Measurements from ENCODE around the gene IRF6.
"Not testable (repeated sequence)": the region's sequence is repeated elsewhere in the genome, so short reads cannot be mapped to it uniquely, and the experiment has no call there.

The IRF6 gene

DNA sequence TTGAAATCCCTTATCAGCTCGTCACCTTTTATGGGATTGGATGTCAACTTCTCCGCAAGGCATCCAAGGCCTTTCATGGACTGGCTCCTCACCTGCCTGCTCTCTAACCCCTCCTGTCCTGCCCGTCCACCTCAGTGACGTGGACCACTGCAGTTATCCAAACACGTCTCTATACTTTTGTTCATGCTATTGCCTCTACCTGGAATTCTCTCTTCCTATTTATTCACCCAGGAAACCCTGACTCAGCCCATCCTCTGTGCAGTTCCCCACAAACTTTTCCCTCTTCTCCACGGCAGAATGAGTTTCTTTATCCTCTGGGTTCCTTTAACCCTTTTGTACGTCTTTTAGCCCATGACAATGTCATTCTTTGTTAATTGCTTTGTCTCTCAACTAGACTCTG is 16.8 kb upstream of the IRF6 start:
- no peak for DNase-seq

- no peak for DNase-seq
Measured at GRCh38 chr1:209820986-209821385, 15.0 kb upstream of the IRF6 start.

GRCh38 chr1:209819058-209819457 is 13.1 kb upstream of the IRF6 start:
- DNase-seq = no peak

GRCh38 chr1:209817691-209818090 is 11.7 kb upstream of the IRF6 start:
- DNase-seq = no peak

- no peak for DNase-seq
Measured at GRCh38 chr1:209816923-209817322, 11.0 kb upstream of the IRF6 start.

DNA sequence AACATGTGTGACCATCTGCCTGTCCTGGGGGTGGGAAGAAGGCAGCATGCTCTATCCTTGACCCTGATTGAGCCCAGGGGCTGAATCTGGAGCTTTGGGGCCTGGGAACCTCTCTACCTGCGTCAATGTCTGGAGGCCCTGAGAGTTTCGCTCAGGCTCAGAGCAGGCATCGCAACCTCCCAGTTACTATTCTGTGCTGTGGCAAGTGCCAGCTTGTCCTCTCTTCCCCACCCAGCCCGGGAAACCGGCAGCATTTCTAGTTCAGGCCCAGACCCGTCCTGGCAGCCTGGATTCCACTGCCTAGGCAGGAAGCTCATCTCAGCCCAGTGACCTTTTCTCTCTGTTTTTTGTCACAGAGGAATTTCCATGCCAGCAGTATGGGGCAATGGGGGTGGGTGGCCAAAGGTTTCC is 10.0 kb upstream of the IRF6 start:
- DNase-seq = no peak

- no peak for DNase-seq
Measured at GRCh38 chr1:209815490-209815889, 9.5 kb upstream of the IRF6 start.

DNA sequence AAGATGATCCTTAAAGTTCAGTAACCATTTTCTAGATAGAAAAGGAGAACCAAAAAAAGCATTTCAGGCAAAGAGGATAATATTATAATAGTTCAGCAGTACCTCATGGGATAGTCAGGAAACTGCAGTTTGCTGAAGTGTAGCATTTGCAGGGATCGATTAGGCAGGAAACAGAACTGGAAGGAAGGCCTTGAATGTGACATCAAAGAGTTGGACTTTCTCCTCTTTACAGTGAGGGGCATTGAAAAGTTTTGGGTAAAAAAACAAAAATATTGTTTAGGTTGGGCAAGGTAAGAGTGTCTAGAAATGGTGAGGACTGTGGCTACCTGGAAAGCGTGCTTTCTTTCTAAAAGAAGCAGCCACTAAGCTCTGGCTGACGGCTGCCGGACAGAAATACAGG is 8.0 kb upstream of the IRF6 start:
- no peak for DNase-seq

DNA sequence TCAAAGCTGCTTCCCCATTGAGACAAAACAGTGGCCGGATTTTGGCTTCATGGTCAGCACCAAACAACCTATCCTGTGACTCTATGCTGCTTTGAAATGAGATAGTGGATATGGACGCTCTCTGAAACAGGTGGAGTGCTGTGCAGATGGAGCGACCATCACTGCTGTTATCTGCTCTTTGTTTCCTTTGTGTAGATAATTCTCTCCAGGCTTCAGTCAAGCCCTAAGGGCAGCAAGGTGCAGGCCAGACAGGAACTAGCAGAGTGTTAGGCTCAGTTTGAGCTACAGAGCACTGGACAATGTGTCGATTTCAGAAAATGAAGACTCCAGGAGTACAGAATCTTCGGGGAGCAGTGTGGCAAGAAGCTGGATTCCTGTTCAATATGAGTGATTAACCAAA is 4.8 kb upstream of the IRF6 start:
- DNase-seq = no peak

GRCh38 chr1:209809611-209810010 is 3.7 kb upstream of the IRF6 start:
- DNase-seq = no peak

- DNase-seq = no peak
Measured at GRCh38 chr1:209808059-209808581, 2.2 kb upstream of the IRF6 start.

DNA sequence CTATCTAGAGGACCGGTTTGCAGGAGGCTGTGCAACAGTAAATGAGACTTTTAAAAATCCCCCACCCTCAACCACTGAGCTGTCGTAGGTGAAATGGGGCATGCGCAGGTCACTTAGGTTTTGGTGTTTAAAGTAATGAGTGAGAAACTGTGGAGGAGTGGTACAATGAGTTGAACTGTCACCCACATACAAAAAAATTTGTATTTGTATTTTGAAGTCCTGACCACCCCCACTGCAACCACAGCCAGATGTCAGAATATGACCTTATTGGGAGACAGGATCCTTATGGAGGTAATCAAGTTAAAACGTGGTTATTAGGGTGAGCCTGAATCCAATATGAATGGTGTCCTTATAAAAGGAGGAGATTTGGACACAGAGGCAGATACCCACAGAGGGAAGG is 1.6 kb upstream of the IRF6 start:
- DNase-seq = no peak

GRCh38 chr1:209805341-209805781 is 581 bp downstream of the IRF6 start:
- DNase-seq = no peak

GRCh38 chr1:209803568-209803967 is 2.4 kb downstream of the IRF6 start:
- no peak for DNase-seq

- DNase-seq = no peak
Measured at GRCh38 chr1:209802780-209803152, 3.2 kb downstream of the IRF6 start.

GRCh38 chr1:209802117-209802779 is 3.7 kb downstream of the IRF6 start:
- no peak for DNase-seq

- no peak for DNase-seq
Measured at GRCh38 chr1:209800984-209801834, 4.7 kb downstream of the IRF6 start.

- DNase-seq = no peak
Measured at GRCh38 chr1:209797978-209798639, 7.8 kb downstream of the IRF6 start.

GRCh38 chr1:209793711-209794110 is 12.2 kb downstream of the IRF6 start:
- not testable (repeated sequence) for DNase-seq

DNA sequence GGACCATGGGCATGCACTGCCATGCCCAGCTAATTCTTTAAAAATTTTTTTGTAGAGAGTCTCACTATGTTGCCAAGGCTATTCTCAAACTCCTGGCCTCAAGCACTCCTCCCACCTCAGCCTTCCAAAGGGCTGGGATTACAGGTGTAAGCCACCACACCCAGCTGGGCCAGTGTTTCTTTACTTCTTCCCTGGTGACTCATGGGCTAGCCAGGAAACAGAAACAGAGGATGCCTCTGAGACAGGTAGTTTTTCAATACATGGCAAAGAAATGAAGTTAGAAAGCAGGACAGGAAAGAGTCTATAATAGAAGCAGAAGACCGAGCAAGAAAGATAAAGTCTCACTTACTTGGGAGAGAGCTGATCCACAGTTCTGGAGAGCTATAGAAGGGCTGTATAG is 14.0 kb downstream of the IRF6 start:
- no peak for DNase-seq

GRCh38 chr1:209790286-209791193 is 15.4 kb downstream of the IRF6 start:
- DNase-seq = no peak

DNA sequence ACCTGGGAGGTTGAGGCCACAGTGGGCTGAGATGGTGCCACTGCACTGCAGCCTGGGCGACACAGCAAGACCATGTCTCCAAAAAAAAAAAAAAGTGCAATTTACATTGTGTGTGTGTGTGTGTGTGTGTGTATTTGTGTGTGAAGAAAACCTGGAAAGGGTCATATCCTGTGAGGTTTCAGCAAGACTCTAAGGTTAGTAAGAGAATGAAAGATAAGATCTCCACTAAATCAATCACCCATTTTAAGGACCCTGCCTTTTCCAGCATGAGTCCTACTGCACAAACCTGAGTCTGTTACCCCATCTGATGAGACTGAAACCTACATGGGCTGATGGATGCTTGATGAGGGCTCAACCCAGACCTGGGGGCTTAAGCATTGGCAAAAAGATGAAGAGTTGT is 16.7 kb downstream of the IRF6 start:
- DNase-seq = no peak

DNA sequence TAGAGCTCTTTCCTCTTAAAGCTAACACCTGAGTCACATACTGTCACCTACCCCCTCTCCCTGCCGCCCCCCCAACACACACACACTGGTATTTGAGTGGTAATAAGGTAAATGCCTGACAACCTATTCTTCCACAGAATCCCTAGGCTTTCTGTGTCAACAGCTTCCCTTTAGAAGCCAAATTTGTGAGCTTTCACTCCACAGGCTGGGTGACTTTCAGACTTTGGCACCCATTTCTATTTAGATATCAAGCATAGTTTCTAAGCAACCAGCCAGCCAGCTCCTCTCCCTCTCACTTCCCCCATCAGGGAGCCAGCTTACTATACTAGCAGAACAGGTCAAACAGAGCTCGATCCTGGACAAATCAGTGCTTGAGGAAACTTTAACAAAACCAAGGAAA is 18.4 kb downstream of the IRF6 start:
- DNase-seq = no peak

Data from CD4-positive, alpha-beta T cell treated with Interleukin-6 for 4 hours (primary cell).